IPS-11a (cell line): ENCODE measurements around the gene RIC3.

ENCODE experiments used
- H3K4me3 ChIP-seq: one replicate; pipeline ENCODE4 v1.5.1; 2013; ENCODE audit warnings: low read depth, low read length, control low read depth

RIC3 gene

DNA sequence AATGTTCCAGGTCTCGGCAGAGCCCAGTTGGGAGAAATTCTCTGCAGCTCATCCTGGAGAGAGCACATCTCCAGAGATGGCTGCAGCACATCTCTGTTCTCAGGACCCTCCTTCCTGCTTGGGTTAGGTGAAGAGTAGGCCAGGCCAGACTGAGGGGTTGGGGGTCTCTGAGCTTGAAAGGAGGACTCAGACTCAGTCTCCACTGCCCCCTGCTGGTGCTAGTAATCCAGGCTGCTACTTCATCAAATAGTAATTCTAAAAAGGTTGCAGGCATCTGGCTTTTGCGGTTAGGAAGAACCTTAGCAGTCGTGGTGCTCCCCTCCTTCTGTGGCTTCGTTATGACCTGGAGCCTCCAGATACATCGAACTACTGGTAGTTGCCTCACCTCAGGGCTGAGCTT is 78.1 kb downstream of the RIC3 start:
- no peak overlapping the region for H3K4me3 ChIP-seq

DNA sequence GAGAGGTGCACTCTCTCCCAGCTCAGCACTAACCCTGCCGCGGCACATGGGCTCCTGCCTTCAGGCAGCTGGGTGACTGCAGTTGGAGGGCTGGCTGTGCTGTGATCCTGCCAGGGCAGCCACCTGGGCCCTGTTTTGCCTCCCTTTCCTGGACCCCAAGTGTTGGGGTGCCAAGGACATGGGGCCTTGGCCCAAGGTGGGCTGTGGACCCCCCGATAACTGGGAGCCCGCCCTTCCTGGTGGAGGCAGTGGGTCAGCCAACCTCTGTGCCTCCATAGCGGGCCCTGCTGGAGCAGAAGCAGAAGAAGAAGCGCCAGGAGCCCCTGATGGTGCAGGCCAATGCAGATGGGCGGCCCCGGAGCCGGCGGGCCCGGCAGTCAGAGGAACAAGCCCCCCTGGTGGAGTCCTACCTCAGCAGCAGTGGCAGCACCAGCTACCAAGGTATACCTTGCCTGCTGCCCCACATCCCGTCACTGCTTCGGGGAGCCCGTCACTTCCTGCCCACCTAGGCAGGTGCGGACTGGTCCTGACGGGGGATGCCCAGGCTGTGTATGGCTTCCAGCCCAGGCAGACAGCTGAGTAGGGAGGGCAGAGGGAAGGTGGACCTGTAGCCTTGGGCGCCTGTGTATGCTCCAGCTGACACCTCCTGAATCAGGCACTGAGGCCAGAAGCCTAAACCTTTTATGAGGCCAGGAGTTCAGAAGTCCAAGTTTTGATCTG is 78.9 kb downstream of the RIC3 start:
- no peak overlapping the region for H3K4me3 ChIP-seq

DNA sequence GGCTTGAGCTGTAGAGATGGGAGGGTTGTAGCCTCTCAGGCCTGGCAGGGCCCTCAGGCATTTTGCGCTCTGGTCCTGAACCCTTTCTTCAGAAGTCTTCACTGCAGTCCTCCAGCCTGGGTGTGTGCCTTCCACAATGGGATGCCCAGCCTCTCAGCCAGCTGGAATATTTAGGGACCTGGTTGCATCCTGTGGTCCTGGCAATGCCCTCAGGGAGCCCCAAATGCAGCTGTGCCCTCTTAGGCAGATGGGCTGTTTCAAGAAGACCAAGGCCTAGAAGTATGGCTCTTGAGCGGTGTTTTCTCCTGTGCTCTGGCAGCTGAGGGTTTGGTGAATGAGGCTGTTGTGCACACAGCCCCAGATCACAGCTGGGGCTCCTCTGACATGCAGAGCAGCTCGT is 81.1 kb downstream of the RIC3 start:
- H3K4me3 ChIP-seq = no peak overlapping the region

DNA sequence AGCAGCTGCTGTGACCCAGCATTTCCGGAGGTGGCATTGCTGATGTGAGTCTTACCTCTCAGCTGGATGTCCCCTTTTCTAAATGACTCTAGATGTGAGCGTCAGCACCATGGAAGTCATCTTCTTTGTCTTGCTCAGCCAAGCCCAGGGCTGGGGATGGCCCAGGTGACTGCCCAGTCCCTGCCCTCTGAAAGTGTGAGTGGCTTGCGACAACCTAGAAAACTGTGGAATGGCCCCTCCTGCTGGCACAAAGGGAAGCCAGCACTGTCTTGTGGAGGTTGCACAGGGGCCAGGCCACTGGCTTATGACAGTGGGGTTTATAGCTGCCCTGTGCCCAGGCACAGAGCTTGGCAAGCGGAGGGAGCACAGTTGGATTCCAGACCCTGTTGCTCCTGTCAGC is 81.6 kb downstream of the RIC3 start:
- no peak overlapping the region for H3K4me3 ChIP-seq

DNA sequence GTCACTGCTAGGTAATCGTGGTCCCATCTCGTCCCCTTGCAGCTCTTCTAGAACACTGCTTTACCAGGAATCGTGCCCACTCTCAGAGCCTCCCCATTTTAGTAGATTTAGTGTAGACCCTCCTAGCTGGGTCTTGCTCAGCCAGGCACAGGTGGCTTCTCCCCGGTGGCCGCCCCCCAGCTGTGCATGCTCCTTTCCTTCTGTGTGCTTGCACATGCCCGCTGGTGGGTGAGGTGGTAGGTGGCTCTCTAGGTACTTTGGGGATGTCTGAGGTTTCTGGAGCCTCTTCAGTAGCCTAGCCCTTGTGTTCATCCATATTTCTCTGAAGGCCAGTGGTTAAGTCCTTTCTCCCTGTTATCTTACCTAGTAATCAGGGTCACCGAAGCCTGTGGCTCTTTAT is 82.3 kb downstream of the RIC3 start:
- no peak overlapping the region for H3K4me3 ChIP-seq

DNA sequence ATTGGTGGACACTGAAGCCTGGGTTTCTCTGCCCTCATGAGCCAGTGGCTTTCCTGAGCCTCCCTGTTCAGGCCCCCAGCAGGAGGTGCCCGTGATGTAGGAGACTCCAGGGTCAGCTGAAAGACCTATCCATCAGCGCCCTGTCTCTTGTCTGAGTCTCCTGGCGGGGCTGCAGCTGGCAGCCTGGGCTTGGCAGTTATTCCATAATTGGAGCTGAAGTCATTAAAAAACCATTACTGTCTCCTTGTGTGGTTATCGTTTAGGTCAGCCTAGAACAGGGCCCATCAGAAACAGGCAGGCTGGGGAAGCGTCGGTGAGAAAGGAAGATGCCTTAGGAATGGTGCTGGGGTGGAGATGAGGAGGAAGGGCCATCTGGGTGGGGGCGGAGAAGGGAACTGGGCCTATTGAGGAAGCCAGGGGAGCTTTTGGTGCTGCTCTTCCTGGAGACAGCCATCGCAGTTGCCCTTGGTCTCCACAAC is 82.8 kb downstream of the RIC3 start:
- no peak overlapping the region for H3K4me3 ChIP-seq

DNA sequence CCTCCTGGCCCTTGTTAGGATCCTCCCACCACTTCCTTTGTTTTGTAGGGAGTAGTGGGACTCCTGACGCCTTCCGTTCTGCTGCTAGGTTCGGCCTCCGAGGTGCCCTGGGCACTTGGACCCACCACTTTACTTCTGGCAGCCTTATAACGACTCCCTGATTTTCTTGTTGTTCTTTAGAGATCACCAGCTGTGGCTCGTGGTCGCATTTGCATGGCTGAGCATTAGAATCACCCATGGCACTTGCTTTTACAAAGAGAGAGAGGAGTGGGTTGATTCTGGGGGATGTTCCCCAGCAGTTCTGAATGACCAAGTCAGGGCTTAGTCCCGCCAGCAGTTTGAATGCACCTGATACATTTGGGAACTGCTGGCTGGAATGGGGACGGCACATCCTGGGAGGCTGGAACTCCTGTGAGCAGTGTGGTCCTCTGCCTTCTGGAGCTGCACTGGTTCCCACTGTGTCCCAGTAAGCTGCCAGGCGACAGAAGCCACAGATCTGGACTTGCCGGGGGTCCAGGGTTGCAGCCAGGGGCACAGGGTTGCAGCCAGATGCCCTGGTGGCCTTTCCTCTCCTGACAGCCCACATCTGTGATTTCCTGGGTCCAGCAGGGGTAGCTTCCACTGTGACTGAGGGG is 83.7 kb downstream of the RIC3 start:
- no peak overlapping the region for H3K4me3 ChIP-seq

DNA sequence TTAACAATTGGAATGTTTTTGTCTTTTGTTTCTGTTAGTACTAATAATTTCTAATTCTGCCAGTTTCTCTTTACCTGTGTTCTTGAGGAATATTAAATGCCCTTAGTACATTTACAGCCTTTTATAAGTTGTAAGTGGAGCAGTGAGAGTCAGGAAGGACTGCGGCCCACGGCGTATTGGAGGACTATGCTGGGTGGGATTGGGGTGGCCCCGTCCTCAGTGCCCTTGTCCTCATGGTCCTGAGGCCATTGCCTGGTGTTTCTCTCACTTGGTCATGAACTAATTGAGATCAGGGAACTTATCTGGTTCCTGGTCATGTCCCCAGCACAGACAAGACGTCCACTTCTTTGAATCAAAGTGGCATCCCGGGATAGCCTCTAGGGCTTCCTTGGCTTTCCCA is 84.5 kb downstream of the RIC3 start:
- H3K4me3 ChIP-seq = no peak overlapping the region

DNA sequence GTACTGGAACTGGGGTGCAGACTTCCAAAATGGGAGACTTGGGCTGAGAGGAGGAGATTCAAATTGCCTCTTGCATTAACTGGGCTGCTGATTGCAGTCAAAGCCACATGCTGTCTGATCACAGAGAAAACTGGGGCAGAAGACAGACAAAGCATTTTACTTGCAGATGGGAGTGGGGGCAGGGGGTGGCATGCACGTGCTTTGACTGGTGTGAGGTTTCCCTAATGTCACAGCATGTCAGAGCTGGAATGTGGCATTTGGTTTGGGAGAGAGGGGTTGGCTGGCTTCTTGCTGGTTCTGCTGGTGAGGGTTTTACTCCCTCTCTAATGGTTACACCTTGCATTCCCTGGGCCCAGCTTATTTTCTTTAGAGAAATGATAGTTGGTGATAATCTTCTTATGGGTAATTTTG is 84.9 kb downstream of the RIC3 start:
- H3K4me3 ChIP-seq = no peak overlapping the region

DNA sequence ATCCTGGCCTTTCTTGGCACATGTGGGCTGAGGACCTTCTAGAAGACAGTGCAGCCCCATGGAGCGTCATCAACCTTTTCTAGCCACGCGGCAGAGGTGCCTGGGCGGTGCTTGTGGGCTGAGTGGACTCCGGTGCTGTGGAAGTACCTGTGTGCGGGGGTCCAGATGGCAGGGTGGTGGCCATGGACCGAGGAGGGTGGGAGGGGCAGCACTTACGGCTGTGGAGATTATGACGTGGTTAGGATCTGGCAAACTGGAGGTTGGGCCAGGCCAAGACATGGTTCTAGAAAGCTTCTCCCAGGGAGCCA is 85.8 kb downstream of the RIC3 start:
- no peak overlapping the region for H3K4me3 ChIP-seq

DNA sequence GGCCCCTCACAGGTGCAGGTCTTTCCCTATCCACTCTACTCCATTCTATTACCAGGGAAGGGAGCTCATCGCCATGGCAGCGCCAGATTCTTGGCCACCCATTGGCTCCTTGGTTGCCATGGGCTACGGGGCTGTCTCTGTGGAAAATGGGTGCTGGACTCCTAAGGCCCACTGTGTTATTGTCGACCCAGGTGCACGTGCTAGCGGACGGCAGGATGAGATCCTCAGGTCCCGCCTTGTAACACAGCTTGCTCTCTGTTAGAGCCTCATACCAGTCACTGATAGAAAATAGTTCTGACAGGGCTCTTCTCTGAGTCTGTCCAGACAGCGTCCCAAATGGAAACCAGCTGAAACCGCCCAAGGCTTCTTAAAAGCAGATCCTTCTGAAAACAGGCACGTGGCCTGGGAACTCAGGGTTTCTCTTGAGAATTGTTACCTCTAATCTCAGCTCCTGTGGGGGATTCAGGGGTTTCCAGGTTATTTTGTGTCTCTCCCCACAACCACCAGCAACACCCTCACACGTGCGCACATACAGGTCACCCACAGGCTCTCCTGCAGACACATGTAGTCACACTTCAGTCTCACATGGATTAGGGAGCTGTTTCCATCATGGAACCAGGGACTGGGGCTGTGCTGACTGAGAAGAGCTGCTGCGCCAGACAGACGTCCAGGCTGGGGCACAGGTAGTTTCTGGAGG is 86.3 kb downstream of the RIC3 start:
- no peak overlapping the region for H3K4me3 ChIP-seq

DNA sequence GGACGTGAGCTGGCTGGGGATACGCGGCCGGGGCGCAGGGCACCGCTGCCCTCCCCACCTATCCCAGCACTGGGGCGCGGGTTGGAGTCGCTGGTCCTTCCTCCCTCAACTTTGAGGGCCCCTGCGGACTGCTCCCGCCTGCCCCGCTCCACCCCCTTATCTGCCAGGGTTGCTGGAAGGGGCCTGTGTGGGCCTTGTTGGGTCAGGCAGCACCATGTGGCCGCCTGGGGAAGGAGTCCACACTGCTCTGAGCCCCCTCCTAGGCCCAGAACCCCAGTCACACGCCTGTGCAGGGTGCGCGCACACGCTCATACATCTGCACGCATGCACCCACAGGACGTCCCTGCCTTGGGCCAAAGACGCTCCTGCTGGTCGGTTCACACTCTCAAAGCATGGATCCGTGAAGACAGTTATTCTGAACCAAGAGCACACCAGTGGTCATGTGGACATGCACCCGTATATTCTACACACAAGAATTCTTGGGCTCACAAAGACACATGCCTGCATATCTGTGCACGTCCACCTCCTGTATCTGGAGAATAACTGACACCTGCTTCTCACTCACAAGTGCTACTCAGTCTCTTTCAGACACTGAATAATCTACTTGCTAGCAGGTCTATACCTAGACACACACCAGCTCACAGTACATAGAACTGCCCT is 87.1 kb downstream of the RIC3 start:
- peak overlapping the region; percentile 51 for H3K4me3 ChIP-seq

DNA sequence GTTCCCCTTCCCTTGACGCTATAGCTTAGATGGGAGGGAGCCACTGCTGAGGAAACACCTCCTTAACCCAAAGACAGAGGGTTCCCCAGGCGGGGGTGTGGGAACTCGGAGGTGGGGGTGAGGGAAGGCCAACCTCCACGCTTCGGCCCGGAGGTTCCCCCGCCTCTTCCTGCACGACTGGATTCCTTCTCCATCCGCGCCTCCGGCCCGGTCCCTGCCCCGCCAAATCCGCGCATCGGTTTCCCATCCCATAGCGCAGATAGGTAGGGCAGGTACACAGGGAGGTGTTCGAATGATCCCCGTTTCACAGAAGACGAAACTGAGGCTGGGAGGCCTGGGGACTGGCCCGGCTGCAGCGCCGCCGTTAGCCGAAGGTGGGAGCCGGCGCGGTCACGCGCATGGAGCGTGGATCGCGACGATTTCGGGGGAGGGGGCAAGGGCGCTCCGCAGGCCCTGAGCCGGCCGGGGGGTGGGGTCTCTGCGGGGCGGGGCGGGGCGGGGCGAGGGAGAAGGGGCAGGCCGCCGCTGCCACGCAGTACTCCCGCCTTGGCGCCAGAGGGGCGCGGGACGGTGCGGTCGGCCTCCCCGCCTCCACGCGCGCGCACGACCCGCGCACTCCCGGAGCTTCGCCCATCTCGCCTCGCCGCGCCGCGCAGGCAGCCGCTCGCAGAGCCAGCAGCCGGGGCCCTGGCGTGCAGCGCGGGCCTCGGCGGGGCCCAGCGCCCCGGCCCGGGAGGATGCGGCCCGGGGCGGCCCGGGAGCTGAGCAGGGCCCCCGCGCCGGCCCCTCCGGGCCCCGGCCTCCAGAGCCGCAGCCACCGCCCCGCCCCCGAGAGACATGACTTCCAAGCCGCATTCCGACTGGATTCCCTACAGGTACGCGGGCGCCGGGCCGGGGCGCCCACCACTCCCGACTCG is 87.9 kb downstream of the RIC3 start, which contains the start of gene TUB:
Gene TUB, plus strand, starts transcription at position 538 of the 917 bp plus-strand sequence. Its CDS starts 300 bp downstream, at position 838.
- H3K4me3 ChIP-seq = peak within 1 kb of the TSS; percentile 51

DNA sequence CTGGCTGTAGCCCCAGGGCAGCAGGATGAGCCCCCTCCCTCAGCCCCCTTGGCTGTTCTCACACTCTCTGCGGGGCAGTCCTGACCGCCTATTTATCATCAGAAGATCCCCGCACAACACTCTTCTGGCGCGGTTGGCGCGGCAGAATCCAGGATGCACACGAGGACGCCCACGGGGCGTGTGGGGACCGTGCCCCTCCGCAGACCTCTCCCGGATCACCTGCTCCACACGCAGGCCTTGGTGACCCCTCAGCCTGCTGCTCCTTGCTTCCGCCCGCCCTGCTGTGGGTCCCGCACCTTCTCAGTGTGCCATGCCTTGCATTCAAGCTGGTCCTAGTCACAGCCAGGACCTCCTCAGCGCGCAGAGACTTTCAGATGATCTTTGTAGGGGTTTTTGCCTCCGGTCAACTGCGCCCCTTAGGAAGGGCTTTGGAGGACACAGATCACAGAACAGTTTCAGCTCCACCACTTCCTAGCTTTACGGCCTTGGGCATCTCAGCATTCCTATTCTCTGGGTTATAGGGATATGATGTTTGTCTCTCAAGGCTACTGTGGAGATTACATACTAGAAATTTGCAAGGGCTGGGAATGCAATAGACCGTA is 88.7 kb downstream of the RIC3 start:
- peak overlapping the region; percentile 51 for H3K4me3 ChIP-seq

DNA sequence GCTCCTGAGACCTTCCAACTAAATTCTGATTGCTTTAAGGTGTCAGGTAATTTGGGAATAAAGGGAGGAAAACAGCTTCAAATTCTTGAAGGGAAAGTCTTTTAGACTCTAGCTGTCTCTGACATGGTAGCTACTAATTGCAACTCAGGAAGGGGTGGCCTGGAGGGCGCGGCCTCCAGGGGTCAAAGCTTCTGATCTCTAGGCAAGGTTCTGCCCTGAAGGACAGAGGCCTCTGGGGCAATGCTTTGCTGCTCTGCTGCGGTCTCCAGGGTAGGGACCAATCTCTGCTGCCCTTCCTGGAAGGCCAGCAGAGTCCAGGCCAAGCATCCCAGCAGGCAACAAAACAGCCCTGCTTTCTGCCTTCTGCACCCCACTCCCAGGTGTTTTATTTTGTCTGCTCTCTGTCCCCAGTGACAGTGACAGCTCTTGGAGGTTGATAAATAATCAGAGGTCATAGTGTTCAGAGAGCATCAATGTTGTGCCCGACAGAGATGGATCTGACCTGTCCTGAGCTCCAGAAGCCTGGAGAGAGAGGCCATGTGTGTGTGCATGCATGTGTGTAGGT is 89.6 kb downstream of the RIC3 start:
- no peak overlapping the region for H3K4me3 ChIP-seq

DNA sequence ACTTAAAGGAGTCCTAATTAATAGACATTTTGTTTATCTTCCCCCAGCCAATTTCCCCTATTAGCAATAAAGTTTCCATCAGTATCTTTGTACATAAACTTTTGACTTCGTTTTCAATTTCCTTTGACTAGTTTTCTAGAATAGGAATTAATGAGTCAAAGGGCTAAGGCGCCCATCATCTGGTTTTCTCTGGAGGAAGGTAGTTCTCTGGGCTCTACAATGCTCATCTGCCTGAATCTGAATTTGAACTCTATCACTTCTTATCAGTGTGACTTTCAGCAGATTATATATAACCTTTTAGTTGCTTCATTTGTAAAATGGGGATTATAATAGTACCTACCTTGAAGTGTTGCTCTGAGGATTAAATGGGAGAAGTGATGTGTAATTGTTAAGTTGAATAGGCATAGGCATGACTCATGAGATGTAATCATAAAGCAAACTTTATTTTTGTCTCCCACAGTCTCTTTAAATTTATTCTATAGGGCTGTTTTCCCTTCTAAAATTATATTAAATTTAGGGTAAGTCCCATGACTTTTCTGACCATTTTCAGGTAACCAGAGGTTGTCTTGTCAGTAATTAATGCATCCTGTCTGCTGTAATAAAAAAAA is 93.6 kb downstream of the RIC3 start:
- no peak overlapping the region for H3K4me3 ChIP-seq

DNA sequence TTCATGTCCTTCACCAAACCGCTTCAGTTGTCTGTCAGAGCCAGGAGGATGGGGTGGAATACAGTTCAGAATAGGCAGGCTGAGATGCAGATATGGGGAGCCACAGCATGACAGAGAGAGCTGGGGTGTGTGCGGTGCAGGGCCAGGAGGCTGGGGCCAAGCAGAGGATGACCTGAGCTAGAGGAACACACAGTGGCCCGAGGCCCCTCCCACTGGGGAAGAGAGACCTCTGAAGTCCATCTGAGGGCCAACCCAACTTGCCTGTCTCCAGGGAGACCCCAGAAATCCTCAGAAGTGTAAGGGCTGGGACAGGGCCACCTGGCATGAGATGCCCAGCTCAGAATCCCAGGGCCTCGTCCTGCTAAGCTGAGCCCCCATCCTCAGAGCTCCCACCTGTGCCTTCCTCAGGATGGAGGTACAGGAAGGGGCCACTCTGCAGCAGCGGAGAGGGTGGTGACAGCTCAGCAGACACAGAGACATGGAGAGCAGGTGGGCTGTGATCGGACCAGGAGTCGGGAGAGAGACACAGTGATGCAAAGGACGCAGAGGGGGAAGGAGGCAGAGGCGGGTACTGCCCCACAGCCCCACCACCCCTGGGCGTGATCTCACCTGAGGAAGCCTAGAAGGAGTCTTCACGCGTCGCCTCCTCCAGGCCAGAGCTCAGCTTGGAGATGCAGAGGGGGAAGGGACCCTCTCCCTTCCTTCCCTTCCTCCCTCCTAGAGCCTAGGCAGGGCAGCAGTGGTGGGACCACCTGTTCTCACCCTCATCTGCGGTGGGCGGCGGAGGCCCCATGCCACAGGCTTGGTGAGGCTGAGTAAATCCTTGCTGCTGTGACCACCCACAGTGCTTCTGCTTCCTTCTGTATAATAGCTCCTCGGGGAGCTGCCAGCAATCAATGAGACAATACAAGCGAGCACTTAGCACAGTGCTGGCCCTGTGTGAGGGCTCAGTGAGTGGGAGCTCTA is 96.9 kb downstream of the RIC3 start:
- H3K4me3 ChIP-seq = no peak overlapping the region

DNA sequence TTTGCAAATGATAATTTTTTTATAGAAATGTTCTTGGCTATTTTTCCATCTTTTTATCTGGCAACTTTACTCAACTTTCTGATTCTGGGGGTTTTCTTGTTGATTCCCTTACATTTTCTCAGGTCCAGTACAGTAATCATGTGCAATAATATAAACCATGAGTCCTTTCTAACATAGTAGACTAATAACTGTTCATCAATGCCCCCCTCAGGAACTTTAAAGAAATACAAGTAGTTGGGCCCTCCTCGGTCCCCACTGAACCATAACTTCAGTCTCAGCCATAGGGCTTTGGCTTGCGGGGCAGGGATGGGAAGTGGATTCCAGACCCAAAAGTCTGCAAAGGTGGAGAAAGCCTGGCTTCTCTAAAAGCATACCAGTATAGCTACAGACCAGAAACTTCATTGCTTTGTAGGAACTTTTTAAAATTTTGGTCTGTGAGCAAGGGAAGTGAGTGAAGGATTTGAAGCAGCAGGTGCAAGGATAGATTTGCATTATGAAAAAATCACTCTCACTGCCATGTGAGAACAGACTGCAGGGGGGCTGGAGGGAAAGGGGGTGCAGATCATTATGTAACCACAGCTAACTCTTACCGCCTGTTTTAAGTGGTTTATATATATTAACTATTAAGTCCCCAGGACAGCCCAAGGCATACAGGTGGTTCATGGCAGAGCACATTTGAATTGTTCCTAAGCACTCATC is 98.3 kb downstream of the RIC3 start:
- H3K4me3 ChIP-seq = no peak overlapping the region
